KOPT-K1 (cell line): ENCODE measurements around the gene SPESP1.
"Not testable (repeated sequence)": the region's sequence is repeated elsewhere in the genome, so short reads cannot be mapped to it uniquely, and the experiment has no call there.

ENCODE experiments used
- H3K27ac ChIP-seq: fragments of 200-600 bp; sonication (generic); 2 replicates; pipeline ENCODE4 v1.5.1; 2016; ENCODE audit warnings: antibody characterized with exemption, mild to moderate bottlenecking, low read depth, low read length; ENCODE audit not compliant: poor library complexity, severe bottlenecking
- H3K36me3 ChIP-seq: fragments of 200-600 bp; sonication (generic); 2 replicates; pipeline ENCODE4 v1.5.1; 2017; ENCODE audit warnings: antibody characterized with exemption, mild to moderate bottlenecking, low read length, moderate library complexity; ENCODE audit not compliant: insufficient read depth
- H3K9me3 ChIP-seq: fragments of 200-600 bp; sonication (generic); 2 replicates; pipeline ENCODE4 v1.5.1; 2017; ENCODE audit warnings: antibody characterized with exemption, low read length, mild to moderate bottlenecking; ENCODE audit not compliant: insufficient read depth, poor library complexity, severe bottlenecking

The SPESP1 gene

GRCh38 chr15:68933001-68933400 is 2.7 kb downstream of the SPESP1 start:
- no peak overlapping the region for H3K27ac ChIP-seq
- H3K36me3 ChIP-seq: no peaks in the 10 kb centered on the region
- H3K9me3 ChIP-seq: no peaks in the 10 kb centered on the region

GRCh38 chr15:68934341-68934740 is 4.0 kb downstream of the SPESP1 start:
- Histone ChIP-seq H3K9me3 (no peaks in the 10 kb centered on the region), H3K27ac (no peak overlapping the region), H3K36me3 (no peaks in the 10 kb centered on the region)

GRCh38 chr15:68935400-68935937 is 5.1 kb downstream of the SPESP1 start:
- no peak overlapping the region for H3K27ac ChIP-seq
- H3K9me3 ChIP-seq: no peaks in the 10 kb centered on the region
- H3K36me3 ChIP-seq: no peaks in the 10 kb centered on the region

GRCh38 chr15:68939501-68939900 is 9.2 kb downstream of the SPESP1 start:
- no peaks in the 10 kb centered on the region for H3K9me3 ChIP-seq

GRCh38 chr15:68951813-68952212 is 21.5 kb downstream of the SPESP1 start:
- H3K27ac ChIP-seq: no peak overlapping the region
- H3K36me3 ChIP-seq: no peaks in the 10 kb centered on the region
- H3K9me3 ChIP-seq: no peaks in the 10 kb centered on the region

More at GRCh38 chr15:68939501-68939900, 9.2 kb downstream of the SPESP1 start:
- Histone ChIP-seq H3K36me3 (no peaks in the 10 kb centered on the region), H3K27ac (no peak overlapping the region)

GRCh38 chr15:68957696-68958095 is 27.4 kb downstream of the SPESP1 start:
- H3K27ac ChIP-seq: no peak overlapping the region
- H3K36me3 ChIP-seq: no peaks in the 10 kb centered on the region
- no peaks in the 10 kb centered on the region for H3K9me3 ChIP-seq

- Histone ChIP-seq H3K9me3 (no peaks in the 10 kb centered on the region), H3K36me3 (no peaks in the 10 kb centered on the region), H3K27ac (no peak overlapping the region)
Observed at GRCh38 chr15:68958597-68958996, 28.3 kb downstream of the SPESP1 start.

GRCh38 chr15:68962465-68962864 is 32.1 kb downstream of the SPESP1 start:
- Histone ChIP-seq H3K27ac (no peak overlapping the region), H3K36me3 (no peaks in the 10 kb centered on the region), H3K9me3 (no peaks in the 10 kb centered on the region)

- H3K9me3 ChIP-seq, H3K27ac ChIP-seq, H3K36me3 ChIP-seq: not testable (repeated sequence)
Observed at GRCh38 chr15:68963719-68964118, 33.4 kb downstream of the SPESP1 start.

- Histone ChIP-seq H3K27ac (no peak overlapping the region), H3K36me3 (no peaks in the 10 kb centered on the region), H3K9me3 (peaks cover 11% of the 10 kb centered on the region)
Observed at GRCh38 chr15:68966996-68967395, 36.7 kb downstream of the SPESP1 start.

GRCh38 chr15:68967948-68968347 is 37.6 kb downstream of the SPESP1 start:
- Histone ChIP-seq H3K36me3 (no peaks in the 10 kb centered on the region), H3K27ac (no peak overlapping the region), H3K9me3 (peaks cover 11% of the 10 kb centered on the region)

GRCh38 chr15:68969298-68969697 is 39.0 kb downstream of the SPESP1 start:
- H3K27ac ChIP-seq: no peak overlapping the region
- H3K36me3 ChIP-seq: no peaks in the 10 kb centered on the region
- H3K9me3 ChIP-seq: peaks cover 11% of the 10 kb centered on the region

- Histone ChIP-seq H3K27ac (no peak overlapping the region), H3K9me3 (peaks cover 11% of the 10 kb centered on the region), H3K36me3 (no peaks in the 10 kb centered on the region)
Observed at GRCh38 chr15:68972201-68973065, 42.1 kb downstream of the SPESP1 start.

- not testable (repeated sequence) for H3K27ac ChIP-seq, H3K36me3 ChIP-seq, H3K9me3 ChIP-seq
Observed at GRCh38 chr15:68975651-68976160, 45.4 kb downstream of the SPESP1 start.

- H3K36me3 ChIP-seq, H3K9me3 ChIP-seq, H3K27ac ChIP-seq: not testable (repeated sequence)
Observed at GRCh38 chr15:68977426-68977825, 47.1 kb downstream of the SPESP1 start.

GRCh38 chr15:68979006-68979405 is 48.7 kb downstream of the SPESP1 start:
- Histone ChIP-seq H3K27ac (no peak overlapping the region), H3K9me3 (no peaks in the 10 kb centered on the region), H3K36me3 (no peaks in the 10 kb centered on the region)
